Amygdala (tissue), 56 donors: Measurements from ENCODE around the gene ST6GAL1.
"Not testable (repeated sequence)": the region's sequence is repeated elsewhere in the genome, so short reads cannot be mapped to it uniquely, and the experiment has no call there.

ENCODE experiments used
- DNase-seq, 56 donors: peaks; one replicate each; lab custom pipeline; 2025; lab: John Stamatoyannopoulos, UW

Gene ST6GAL1

DNA sequence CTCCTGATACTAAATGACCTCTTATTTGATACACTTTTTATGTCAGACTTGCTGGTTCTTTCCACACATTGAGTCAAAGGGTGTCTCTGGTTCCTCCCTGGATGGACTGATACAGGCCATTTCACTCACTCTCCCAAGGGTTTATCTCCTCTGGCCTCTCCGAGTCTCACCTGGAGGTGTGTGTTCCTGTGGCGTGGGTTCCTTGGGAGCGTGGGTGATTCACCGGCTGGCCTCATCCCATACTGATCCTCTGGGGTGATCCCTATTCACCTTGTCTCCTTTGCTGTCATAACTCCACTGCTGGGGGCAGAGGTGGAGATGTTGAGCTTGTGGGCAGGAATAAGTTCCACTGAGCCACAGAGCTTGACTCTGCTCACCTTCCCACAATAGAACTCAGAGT, 61.1 kb downstream of the ST6GAL1 start:
- DNase-seq, result no peak

DNA sequence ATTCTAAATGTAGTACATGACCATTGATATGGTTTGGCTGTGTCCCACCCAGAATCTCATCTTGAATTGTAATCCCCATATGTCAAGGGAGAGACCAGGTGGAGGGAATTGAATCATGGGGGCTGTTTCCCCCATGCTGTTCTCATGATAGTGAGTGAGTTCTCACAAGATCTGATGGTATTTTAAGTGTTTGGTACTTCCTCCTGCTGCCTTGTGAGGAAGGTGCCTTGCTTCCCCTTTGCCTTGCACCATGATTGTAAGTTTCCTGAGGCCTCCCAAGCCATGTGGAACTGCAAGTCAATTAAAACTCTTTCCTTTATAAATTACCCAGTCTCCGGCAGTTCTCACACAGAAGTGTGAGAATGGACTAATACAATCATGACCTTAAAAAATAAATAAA, 61.8 kb downstream of the ST6GAL1 start:
- DNase-seq, result peak in 2 of 56 donors; percentile 11 to 38

DNA sequence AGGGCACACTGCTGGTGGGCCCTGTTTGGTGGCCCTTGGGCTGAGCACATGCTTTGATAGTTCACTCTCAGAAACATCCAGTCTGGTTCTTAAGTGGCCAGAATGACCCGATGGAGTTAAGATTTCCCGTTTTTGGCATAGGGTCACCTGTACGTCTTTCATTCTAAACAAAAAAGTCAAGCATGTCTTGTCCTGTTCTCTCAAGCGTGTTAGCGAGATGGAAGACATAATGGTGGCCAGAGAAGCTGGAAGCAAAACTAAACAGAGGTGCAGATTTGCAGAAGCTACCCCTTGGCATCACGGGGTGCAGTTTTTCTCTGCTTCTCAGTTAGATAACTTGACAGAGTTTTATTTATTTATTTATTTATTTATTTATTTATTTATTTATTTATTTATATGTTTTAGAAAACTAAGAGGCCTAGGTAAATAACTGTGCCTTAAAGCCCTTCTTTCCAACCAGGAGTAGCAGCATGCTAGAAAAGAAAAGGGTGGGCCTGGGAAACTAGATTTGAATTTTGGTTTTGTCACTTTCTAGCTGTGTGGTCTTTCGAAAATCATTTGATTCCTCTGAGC, 63.0 kb downstream of the ST6GAL1 start:
- no peak for DNase-seq

DNA sequence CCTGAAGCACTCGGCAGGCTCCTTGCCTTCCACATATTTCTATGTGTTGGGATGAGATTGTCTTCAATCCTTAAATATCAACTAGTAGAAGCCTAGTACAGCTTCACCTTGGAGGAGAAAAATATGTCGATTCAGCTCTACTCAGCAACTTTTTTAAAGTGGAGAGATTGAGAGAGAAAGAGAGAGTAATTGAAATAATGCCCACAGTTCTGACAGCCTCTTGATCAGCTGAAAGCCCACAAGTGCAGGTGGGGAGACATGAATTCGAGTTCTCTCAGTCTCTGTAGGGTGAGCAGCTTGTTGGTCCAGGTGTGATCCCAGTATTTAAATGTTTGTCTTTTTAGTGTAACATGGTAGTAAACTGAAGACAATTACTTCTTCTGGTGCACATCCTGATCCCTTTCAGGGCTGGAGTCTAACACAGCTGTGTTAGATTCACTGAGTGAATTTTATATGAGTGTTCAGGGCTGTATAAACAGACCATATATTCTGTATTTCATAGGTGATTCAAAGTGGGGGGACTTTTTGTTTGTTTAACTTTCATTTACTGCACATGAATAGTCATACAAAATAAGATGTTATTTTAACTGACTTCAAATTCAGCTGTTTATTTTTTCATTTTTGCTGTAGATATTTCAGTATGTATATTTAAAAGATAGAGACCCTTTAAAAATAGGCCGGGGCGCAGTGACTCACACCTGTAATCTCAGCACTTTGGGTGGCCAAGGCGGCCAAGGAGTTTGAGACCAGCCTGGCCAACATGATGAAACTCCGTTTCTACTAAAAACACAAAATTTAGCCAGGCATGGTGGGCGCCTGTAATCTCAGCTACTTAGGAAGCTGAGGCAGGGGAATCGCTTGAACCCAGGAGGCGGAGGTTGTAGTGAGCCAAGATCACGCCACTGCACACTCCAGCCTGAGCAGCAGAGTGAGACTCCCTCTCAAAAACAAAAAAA, 64.0 kb downstream of the ST6GAL1 start:
- DNase-seq, result no peak

DNA sequence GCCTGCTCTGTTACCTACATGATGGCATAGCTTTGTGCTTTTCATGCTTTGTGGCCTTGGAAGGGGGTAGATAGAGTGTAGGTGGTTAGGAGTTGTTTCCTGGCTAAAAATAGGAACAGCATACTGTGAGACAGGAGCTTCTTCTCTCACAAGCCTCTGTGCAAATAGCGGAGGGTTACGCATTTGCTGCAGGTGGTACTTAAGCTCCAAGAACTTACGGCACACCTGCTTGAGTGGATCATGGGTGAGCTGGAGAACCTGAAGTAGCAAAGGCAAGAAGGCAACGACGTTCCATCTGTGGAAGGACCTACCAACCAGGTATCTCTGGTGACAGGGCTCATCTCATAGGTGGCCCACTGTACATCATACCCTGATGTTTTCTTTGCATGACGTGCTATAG, 66.0 kb downstream of the ST6GAL1 start:
- no peak for DNase-seq

DNA sequence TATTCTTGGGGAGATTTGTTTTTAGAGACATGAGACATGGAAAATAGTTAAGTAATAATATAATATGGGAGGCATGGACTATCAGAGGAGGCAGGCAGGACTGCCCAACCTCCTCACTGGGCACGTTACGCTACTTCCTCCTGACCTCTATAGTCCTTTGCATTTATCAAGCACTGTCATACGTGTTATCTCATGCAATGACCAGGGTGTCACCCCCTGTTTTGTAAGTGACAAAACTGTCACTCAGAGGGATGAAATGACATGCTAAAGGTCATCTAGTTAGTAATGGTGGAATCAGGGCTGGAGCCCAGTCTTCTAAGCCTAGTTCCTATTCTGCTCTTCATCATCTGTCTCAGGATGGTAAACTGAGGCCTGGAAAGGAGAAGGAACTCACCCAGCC, 66.7 kb downstream of the ST6GAL1 start:
- DNase-seq, result no peak

DNA sequence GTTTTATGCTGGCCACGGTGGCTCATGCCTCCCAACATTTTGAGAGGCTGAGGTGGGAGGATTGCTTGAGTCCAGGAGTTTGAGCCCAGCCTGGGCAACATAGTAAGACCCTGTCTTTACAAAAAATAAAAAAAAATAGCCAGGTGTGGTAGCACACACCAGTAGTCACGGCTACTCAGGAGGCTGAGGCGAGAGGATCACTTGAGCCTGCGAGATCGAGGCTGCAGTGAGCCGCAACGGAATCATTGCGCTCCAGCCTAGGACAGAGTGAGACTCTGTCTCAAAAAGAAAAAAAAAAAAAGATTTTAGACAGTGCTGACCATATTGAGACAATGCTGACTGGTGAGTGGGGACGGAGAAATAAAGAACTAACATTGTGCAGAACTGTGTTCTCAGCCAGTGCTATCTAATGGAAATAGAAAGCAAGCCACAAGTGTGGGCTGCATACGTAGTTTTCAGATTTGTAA, 67.2 kb downstream of the ST6GAL1 start:
- DNase-seq, result no peak

DNA sequence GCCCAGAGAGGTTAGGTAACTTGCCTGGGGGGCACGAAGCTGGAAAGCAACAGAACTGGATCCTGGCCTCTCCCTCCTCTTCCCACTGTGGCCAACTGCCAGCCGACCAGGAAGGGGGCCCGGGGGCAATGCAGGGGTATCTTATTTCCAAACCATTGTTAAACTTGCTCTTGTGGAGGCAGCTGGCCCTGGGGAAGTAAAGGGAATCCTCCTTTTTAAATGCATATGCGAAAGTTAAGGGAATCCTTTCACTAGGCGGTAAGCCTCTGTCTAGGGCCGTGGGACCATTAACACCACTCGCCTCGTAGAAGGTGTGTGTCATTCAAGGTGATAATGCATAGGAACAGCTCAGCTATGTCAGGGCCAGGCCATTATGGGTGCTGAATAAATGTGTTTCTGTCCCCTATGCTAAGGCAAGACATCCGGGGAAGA, 68.6 kb downstream of the ST6GAL1 start:
- DNase-seq, result no peak

DNA sequence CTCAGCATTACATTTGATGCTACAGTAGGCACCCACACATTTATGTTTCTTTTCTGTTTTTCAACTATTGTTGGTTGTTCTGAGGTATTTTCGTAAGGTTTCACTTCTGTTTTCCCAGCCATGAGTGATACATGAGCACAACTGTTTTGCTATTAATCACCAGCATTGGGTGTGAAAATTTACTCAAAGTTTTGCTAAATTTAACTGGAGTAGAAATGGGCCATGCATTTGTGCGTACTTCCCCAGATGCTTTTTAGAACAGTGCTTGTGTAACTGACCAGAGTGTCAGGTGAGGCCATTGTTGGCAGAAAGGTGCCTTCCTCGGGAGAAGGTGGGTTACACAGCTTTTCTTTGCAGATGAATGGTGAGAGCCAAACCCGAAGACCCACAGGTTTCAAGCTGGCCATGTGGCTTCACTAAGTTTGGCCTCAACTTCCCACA, 70.4 kb downstream of the ST6GAL1 start:
- peak in 1 of 56 donors; percentile 28 for DNase-seq

DNA sequence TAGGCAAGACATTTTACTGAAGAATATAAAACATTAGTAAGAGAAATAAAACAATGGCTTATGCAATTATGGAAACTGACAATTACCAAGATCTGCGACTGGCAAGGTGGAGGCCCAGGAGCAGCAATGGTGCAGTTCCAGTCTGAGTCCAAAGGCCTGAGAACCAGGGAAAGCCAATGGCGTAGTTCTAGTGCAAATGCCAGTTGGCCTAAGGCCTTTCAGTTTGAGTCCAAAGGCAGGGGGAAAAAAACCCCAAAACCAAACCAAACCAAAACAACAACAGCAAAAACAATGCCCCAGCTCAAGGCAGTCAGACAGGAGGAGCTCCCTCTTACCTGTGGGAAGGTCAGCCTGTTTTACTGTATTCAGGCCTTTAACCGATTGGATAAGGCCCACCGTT, 72.6 kb downstream of the ST6GAL1 start:
- no peak for DNase-seq

DNA sequence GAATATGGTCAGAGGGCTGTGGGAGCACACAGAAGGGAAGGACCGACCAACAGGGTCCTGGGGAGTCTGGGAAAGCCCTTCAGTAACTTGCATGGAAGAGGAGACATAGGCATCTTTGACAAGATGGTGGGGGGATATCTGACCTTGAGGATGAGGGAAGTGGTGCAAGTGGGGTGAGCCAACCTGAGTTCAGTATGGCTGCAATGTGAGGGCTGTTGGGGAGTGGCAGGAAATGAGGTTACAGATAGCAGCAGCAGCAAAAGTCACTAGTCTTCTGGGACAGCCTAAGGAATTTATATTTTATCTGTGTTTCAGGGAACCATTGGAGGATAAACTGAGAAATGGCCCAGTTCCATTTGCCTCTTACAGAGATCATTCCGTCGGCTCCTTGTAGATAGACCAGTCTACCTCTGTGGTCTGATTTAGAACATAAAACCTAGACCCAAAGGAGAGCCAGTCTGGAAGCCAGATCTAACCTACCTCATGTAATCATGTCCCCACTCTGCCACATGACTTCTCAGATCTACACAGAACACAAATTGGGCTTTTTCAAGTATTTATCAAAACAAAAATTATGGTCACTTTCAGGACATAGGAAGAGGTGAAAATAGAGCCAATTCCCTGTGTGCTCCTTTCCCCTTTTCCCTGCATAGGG, 75.6 kb downstream of the ST6GAL1 start:
- DNase-seq, result no peak

DNA sequence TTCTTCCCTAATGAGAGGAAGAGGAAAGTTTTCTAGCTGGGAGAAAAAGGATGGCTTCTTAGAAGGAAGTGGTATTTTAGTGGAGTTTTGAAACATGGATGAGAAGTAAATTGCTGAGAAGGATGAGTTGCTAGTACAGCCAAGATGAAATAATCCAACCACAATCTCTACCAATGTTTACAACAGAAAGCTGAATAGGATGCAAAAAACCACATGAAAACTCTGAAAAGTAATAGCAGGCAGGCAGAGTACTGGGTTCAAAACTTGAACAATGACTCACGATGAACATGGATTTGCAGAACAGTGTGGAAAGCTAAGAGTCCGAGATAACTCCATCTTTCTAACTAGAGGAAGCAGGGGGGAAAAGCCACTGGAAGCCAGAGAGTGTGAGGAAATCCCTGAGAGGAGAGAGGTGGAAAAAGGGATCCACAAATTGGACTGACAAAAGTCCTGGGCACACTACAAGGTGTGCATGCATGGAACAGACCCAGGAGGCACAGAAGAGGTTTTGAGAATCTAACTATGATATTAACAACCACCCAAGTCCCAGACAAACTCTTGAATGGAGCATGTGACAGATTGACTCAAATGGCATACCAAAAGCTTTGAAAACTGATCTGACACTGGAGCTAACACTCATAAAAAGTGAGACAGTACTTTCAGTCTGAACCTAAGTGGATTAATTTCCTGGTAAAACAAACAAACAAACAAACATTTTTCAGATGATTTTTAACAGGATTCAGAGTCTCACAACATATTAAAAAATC, 76.7 kb downstream of the ST6GAL1 start:
- no peak for DNase-seq

DNA sequence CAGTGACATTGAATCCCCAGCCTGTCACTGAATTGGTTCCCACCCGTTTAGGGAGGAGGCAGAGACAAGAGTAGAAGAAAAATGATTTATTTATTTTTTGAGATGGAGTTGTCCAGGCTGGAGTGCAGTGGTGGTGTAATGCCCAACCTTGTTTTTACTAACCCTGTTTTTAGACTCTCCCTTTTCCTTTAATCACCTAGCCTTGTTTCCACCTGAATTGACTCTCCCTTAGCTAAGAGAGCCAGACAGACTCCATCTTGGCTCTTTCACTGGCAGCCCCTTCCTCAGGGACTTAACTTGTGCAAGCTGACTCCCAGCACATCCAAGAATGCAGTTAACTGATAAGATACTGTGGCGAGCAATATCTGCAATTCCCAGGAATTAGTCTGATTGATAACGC, 80.1 kb downstream of the ST6GAL1 start:
- DNase-seq, result not testable (repeated sequence)

DNA sequence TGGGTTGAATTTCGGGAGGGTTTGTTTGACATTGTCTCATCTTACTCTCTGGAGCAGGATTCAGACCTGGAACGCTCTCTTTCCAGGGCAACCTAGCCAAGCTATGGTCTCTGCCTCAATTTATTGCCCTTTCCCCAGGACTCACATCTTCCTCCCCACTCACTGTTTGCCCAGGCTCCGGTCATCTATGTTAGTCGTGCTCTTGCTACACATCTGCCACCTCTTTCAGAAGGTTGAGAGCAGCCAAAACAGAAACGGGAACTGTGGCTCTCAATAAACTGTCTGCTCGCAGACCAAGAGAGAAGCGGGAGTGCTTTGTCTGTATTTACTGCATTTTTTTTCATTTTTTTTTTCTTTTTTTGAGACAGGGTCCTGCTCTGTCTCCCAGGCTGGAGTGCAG, 81.6 kb downstream of the ST6GAL1 start:
- peak in 6 of 56 donors; percentile 17 to 55 (median 30) for DNase-seq

DNA sequence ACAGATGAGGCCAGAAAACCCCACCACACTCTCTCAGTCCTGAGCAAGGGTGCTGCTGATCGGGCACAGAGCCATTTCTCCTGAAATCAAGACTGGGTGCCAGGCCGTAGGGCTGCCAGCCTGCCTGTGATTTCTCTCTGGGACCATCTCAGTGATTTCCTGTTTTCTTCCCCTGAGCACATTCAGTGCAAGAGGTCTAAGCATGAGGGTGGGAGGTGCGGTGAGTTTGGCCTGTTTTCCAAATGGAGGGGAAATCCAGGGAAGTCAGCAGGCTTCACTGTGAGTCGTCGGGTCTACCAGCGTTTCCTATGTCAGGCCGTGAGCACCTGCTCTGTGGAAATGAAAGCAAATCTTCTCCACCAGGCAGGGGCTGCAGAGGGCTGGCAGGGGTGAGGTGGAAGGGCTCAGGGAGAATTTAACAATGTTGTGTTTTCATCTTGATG, 82.3 kb downstream of the ST6GAL1 start:
- peak in 1 of 56 donors; percentile 17 for DNase-seq

DNA sequence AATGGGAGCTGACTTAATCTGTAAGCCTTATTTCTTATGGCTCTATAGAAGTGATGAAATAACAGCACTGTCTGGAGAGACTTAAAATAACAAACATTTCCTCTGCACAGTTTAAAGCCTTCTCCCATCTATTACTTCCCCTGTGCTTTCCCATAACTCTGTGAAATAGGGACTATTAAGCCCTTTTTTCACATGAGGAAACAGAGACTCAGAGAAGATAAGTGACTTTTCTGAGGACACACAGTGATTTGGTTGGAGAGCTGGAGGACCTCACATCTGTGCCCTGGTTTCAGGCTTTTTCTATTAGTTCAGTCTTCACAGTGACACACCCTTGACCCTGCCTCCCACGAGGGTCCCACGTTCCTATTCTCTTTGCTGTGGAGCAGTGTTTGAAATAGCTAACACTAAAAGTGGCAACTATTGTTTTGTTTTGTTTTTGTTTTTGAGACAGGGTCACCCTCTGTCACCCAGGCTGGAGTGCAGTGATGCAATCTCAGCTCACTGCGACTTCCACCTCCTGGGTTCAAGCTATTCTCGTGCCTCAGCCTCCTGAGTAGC, 82.9 kb downstream of the ST6GAL1 start:
- no peak for DNase-seq

DNA sequence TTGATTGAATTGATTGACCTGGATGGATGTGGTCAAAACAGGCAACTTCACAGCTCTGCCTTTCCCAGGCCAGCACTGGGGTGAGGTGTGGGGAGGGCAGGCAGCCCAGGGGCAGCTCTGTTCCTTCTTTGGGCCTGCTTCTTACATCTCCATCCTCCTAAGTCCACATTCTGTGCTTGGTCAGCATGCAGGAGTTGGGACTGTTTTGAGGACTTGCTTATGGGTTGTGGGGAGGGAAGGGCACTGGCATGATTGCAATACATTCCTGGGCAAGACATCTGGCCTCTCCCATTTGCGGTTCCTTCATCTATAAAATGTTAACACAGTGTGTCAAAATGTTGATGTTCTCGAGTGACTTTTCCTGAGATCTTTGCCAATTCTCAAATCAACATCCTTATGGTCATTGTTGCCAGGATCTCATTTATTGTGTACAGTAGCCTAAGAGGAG, 84.1 kb downstream of the ST6GAL1 start:
- no peak for DNase-seq

DNA sequence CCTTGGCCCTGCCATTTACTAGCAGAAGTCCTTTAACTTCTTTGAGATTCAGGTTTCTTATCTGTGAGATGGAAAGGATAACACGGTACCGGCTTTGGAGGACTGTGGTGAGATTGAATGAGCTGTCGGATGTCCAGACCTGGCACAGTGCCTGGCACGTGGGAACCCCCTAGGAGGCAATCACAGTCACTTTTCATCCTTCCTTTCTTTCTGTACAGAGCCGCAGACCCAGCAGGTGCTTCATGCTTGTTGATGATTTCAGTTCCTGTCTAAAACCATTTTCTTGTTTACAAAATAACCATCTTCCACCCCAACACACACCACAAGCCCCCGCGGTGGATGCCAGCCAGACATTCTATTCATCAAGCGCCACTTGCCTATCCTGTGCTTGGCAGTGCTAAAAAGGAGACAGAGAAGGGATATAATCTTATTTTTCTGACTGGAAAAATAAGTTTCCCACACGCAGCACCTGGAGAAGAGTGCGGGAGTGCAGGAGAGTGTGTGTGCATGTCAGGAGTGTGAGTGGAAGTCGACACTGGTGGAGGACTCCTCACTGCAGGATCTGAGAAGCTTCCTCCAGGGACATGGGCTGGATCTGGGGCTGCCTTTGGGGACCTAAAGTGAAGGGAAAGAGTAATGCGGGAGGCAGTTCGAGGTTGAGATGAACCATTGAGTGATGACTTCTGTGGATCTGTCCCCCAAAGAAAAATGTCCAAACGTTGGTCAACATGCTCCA, 85.7 kb downstream of the ST6GAL1 start:
- DNase-seq, result no peak

DNA sequence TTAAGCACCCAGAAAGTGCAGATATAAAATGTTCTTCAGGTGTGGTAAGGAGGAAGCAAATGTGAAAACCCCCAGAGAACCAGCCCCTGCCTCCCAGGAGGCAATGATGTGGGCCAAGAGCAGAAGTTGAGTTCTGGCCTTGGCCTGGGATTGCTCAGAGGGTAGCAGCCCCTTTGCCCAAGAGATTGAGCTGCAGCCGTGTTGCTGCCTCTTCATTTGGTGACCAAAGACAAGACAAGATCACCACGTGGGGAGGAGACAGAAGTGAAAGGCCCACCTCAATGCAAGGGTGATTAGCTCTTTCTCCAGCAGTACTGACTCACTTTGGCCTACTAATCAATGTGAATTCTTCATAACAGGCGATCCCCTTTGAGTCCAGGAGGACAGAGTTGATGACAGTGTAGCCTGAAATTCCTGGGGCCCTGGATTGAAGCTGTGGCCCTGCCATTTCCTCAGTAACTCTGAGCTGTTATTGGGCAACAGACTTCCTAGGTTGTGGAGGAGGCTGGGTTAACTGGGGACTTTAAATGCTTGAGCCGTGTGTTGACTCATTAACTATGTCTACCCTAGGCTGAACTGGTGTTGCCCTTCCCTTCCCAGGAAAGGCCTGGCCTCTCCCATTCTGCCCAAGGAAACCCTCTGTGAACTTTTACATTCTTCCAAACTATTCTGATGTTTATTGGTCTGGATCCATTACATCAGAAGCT, 86.5 kb downstream of the ST6GAL1 start:
- no peak for DNase-seq
